PC-9 (cell line): Measurements from ENCODE around the gene KRT34.
"Not testable (repeated sequence)": the region's sequence is repeated elsewhere in the genome, so short reads cannot be mapped to it uniquely, and the experiment has no call there.

ENCODE experiments used
- CTCF ChIP-seq: fragments of 200-600 bp; sonication (generic); conservative IDR thresholded peaks from 2 replicates; pipeline ENCODE4 v1.6.1; 2017; ENCODE audit warnings: mixed run types, antibody characterized with exemption, mild to moderate bottlenecking, moderate library complexity
- EZH2 ChIP-seq: fragments of 200-600 bp; sonication (generic); IDR thresholded peaks from 2 replicates; pipeline ENCODE4 v1.8.0; 2017; ENCODE audit warnings: antibody characterized with exemption, low read depth

GRCh38 chr17:41381943-41382342 is at the start of gene KRT34:
- TF ChIP-seq EZH2, CTCF: not testable (repeated sequence)
